K562 (cell line): Measurements from ENCODE around the gene ERH. TPM values are rescaled to one million over a fixed set of nuclear protein-coding genes. Genes with fewer than 3 reads are reported as not detected.

Source experiments
- ATAC-seq: fragments of 200-7000 bp; cut with Tn5 transposase; 3 replicates; pipeline ENCODE4 v1.9.1; 2020; ENCODE audit warnings: moderate library complexity
- BruUV-seq: library from RNA; stranded (reverse); fragments of 400-500 nt; replicated peaks from 2 replicates; lab custom pipeline; 2021; lab: Mats Ljungman, UMichigan
- CTCF ChIA-PET: fragments of 300-600 bp; formaldehyde crosslinking; extraction: SDS; loops from one replicate; lab custom pipeline; 2021; ENCODE audit warnings: low intra/inter-chr PET ratio; lab: Yijun Ruan, JAX
- POLR2A ChIA-PET: fragments of 300-600, 350-650 bp; sonication (Branson Sonifier 250); formaldehyde crosslinking; extraction: SDS; loops from one replicate; lab custom pipeline; 2021; ENCODE audit warnings: antibody characterized with exemption, inconsistent platforms; lab: Yijun Ruan, JAX
- DNase-seq, 4 experiments: peaks; one replicate each; pipeline versions ENCODE4 v3.0.0 to v3.0.0-alpha.2; 2011 to 2018; ENCODE audit warnings: low spot score in 3 of 4, mixed read lengths in 3 of 4; ENCODE audit errors: extremely low read depth in 1 of 4
- FAIRE-seq: peaks from 2 replicates; lab custom pipeline; 2011; peaks lifted over from hg19 to GRCh38; lab: Jason Lieb, UNC
- H2AFZ ChIP-seq: 2 replicates; pipeline ENCODE4 v1.6.0; 2011; ENCODE audit warnings: low read depth, low read length, control low read depth, inconsistent platforms
- H3K27ac ChIP-seq: fragments of 200-600 bp; 3 replicates; pipeline ENCODE4 v1.8.0; 2011; ENCODE audit warnings: low read depth, mild to moderate bottlenecking, control low read depth, inconsistent platforms, low read length, moderate library complexity, mixed read lengths; ENCODE audit errors: extremely low read depth
- H3K27me3 ChIP-seq, 2 experiments: fragments of 300-600 bp in 1 of 2; 2 replicates in 1 of 2; 3 replicates in 1 of 2; pipeline versions ENCODE4 v1.6.0 to v1.8.0; 2011; ENCODE audit warnings: inconsistent platforms in 2 of 2, low read length in 2 of 2, mild to moderate bottlenecking in 1 of 2, mixed read lengths in 1 of 2, moderate library complexity in 1 of 2; ENCODE audit not compliant: control insufficient read depth in 2 of 2, insufficient read depth in 2 of 2
- H3K36me3 ChIP-seq: fragments of 300-600 bp; 3 replicates; pipeline ENCODE4 v1.8.0; 2011; ENCODE audit warnings: mild to moderate bottlenecking, low read length, inconsistent platforms; ENCODE audit not compliant: control insufficient read depth, insufficient read depth
- H3K4me1 ChIP-seq, 2 experiments: fragments of 200-600 bp in 1 of 2; replicated peaks in 1 of 2; 2 replicates in 1 of 2; 3 replicates in 1 of 2; pipeline versions ENCODE4 v1.5.1 to v1.8.0; 2011; ENCODE audit warnings: inconsistent platforms in 2 of 2, low read length in 2 of 2, mild to moderate bottlenecking in 1 of 2, mixed read lengths in 1 of 2, moderate library complexity in 1 of 2; ENCODE audit not compliant: control insufficient read depth in 2 of 2, insufficient read depth in 2 of 2
- H3K4me2 ChIP-seq: 2 replicates; pipeline ENCODE4 v1.6.1; 2011; ENCODE audit warnings: low read length, control low read depth, inconsistent platforms, mixed read lengths; ENCODE audit not compliant: insufficient read depth
- H3K4me3 ChIP-seq: fragments of 200-600 bp; sonication (generic), shearing (Covaris generic); 2 replicates; pipeline ENCODE4 v1.5.1; 2016; ENCODE audit warnings: control low read depth, inconsistent platforms
- H3K79me2 ChIP-seq: fragments of 200-600 bp; 3 replicates; pipeline ENCODE4 v1.8.0; 2011; ENCODE audit warnings: low read length, inconsistent platforms; ENCODE audit not compliant: control insufficient read depth, insufficient read depth
- H3K9ac ChIP-seq, 2 experiments: 2 replicates each; pipeline versions ENCODE4 v1.6.0 to v1.6.1; 2011; ENCODE audit warnings: low read depth in 2 of 2, low read length in 2 of 2, control low read depth in 1 of 2, inconsistent platforms in 1 of 2, mild to moderate bottlenecking in 1 of 2, mixed read lengths in 1 of 2; ENCODE audit not compliant: insufficient read depth in 1 of 2
- H3K9me1 ChIP-seq: one replicate; pipeline ENCODE4 v1.6.0; 2011; ENCODE audit warnings: inconsistent platforms, mild to moderate bottlenecking, low read length, moderate library complexity; ENCODE audit not compliant: control insufficient read depth, insufficient read depth
- H3K9me3 ChIP-seq: replicated peaks from 2 replicates; pipeline ENCODE4 v1.5.1; 2011; ENCODE audit warnings: low read depth, low read length, inconsistent platforms; ENCODE audit not compliant: control insufficient read depth, insufficient read depth
- H4K20me1 ChIP-seq: replicated peaks from 2 replicates; pipeline ENCODE4 v1.6.1; 2011; ENCODE audit warnings: low read length, inconsistent platforms, mixed read lengths; ENCODE audit not compliant: control insufficient read depth, insufficient read depth
- CCAR2 ChIP-seq: fragments of 200-400 bp; formaldehyde crosslinking; IDR thresholded peaks from 2 replicates; pipeline ENCODE4 v1.6.1; 2017; ENCODE audit warnings: mild to moderate bottlenecking, low read depth, low read length
- CEBPB ChIP-seq: fragments of 450-650 bp; IDR thresholded peaks from 2 replicates; pipeline ENCODE4 v1.6.1; 2016; ENCODE audit warnings: missing genetic modification characterization, missing compliant biosample characterization
- NONO ChIP-seq, 2 experiments: fragments of 200-400 bp in 1 of 2; fragments of 450-650 bp in 1 of 2; formaldehyde crosslinking in 1 of 2; IDR thresholded peaks; 2 replicates each; pipeline ENCODE4 v1.6.1; 2017; ENCODE audit warnings: low read depth in 2 of 2, mild to moderate bottlenecking in 2 of 2, moderate library complexity in 2 of 2, low read length in 1 of 2
- NR2F6 ChIP-seq: fragments of 450-650 bp; formaldehyde crosslinking; IDR thresholded peaks from 2 replicates; pipeline ENCODE4 v1.4.0; 2020; ENCODE audit warnings: mild to moderate bottlenecking
- NRF1 ChIP-seq, 2 experiments: fragments of 450-650 bp; IDR thresholded peaks in 1 of 2; conservative IDR thresholded peaks in 1 of 2; 2 replicates each; pipeline ENCODE4 v1.6.1; 2014; ENCODE audit warnings: mild to moderate bottlenecking in 2 of 2
- ZNF347 ChIP-seq: fragments of 450-650 bp; formaldehyde crosslinking; IDR thresholded peaks from 2 replicates; pipeline ENCODE4 v1.4.0; 2020; ENCODE audit warnings: low read depth, mild to moderate bottlenecking, moderate library complexity
- whole genome bisulfite sequencing: fragments of 100-300 bp; shearing (Covaris generic); methylation state at CpG from one replicate; pipeline ENCODE4 v1.1.6; 2016; ENCODE audit warnings: low coverage, mixed read lengths; ENCODE audit not compliant: insufficient coverage; ENCODE audit errors: missing lambda C conversion rate; 5-methylcytosine and 5-hydroxymethylcytosine counted together
- in situ Hi-C: fragments of 300-500 bp; cut with MboI; formaldehyde crosslinking; loops from 4 replicates; pipeline ENCODE4 v1.15.0; 2018; ENCODE audit warnings: inconsistent platforms, mixed read lengths
- intact Hi-C: fragments of 100-400 bp; cut with micrococcal nuclease; formaldehyde crosslinking; loops from 2 replicates; pipeline ENCODE4 v1.14.2; 2022
- polyA plus RNA-seq, 8 experiments: library from polyadenylated mRNA; depleted of rRNA in 4 of 8; stranded (reverse) in 5 of 8; unstranded in 3 of 8; fragments of >200 nt; fragmentation: Nextera tagmentation in 2 of 8; fragmentation: Illumina TruSeq in 1 of 8; extraction: Ambion mirVana in 2 of 8; extraction: Trizol in 1 of 8; gene quantifications; 2 replicates each; pipeline versions ENCODE4 v1.2.1 to v1.2.3, GENCODE V29; 2011 to 2014; ENCODE audit warnings: inconsistent platforms in 1 of 8, missing spikeins in 1 of 8
- total RNA-seq, 7 experiments: library from RNA; depleted of rRNA in 6 of 7; stranded (reverse); fragments of >200 nt in 6 of 7; fragmentation: Illumina TruSeq in 2 of 7; extraction: Trizol in 2 of 7; gene quantifications; 2 replicates each; pipeline versions ENCODE4 v1.2.1 to v1.2.3, GENCODE V29; 2011 to 2021; ENCODE audit warnings: low replicate concordance in 1 of 7

ERH gene
- total and polyA plus RNA-seq, 9 of the 15 experiments (the other 6 are each of a cell fraction or from before 2014, with no cell fraction given): 78.2 to 474 (median 250) TPM

GRCh38 chr14:69358966-69359365, 39.1 kb downstream of the ERH start:
- BruUV-seq: no TSS peak
- H4K20me1 ChIP-seq: peaks cover 4% of the 10 kb centered on the region; the same call in 1 of the 2 replicates
- TF ChIP-seq CEBPB (no peak), NR2F6 (CRISPR knock-in tag) (no peak), ZNF347 (CRISPR knock-in tag) (no peak), CCAR2 (no peak), NONO (IDR thresholded peaks at IDR 0.05; ENCODE audit: low read depth in 2 of 2, low read length in 1 of 2) (no peak), NRF1 (conservative IDR thresholded peaks at IDR 0.05 in 1 of 2, IDR thresholded peaks at IDR 0.05 in 1 of 2) (no peak)
- TF ChIP-seq, all 486 proteins: peak for 0
- DNase-seq (no peak), ATAC-seq (no peak), FAIRE-seq (no peak)
- in situ Hi-C loops (no loop called here), intact Hi-C loops (no loop called here)
- Histone ChIP-seq H3K9me3 (no peaks in the 10 kb centered on the region), H3K27ac (no peak overlapping the region), H3K36me3 (no peaks in the 10 kb centered on the region), H3K9me1 (no peaks in the 10 kb centered on the region), H3K9ac (no peak overlapping the region), H3K4me3 (no peak overlapping the region), H3K79me2 (no peaks in the 10 kb centered on the region), H3K27me3 (peaks cover 2 to 53% of the 10 kb centered on the region in 2 experiments; a peak in 4 of 5 replicates), H2AFZ (no peak overlapping the region), H3K4me1 (no peaks in the 10 kb centered on the region; a peak in 1 of 5 replicates), H3K4me2 (no peak overlapping the region)
- CTCF ChIA-PET: no interaction called here
- WGBS: 0% methylated on average over 3 of the region's 3 CpGs
- POLR2A ChIA-PET: interaction anchor here (0.6 to 1.4 kb wide), 2 partner anchors 11 to 67 kb away, joined by 3 to 5 read pairs; no protein-coding TSS in a partner anchor
